ENCODE measurements around the gene ZNF669.

The ZNF669 gene

GRCh38 chr1:247113733-247114271 is 9.6 kb upstream of the ZNF669 start:
- POLR2A ChIA-PET: interaction anchor here (0.6 kb wide), 1 partner anchor 107 kb away, joined by 9 read pairs; no protein-coding TSS in a partner anchor
- H3K4me1 ChIP-seq (ENCODE audit: control insufficient read depth, insufficient read depth, low read length): no peaks in the 10 kb centered on the region
- TF ChIP-seq, protein P1, sequence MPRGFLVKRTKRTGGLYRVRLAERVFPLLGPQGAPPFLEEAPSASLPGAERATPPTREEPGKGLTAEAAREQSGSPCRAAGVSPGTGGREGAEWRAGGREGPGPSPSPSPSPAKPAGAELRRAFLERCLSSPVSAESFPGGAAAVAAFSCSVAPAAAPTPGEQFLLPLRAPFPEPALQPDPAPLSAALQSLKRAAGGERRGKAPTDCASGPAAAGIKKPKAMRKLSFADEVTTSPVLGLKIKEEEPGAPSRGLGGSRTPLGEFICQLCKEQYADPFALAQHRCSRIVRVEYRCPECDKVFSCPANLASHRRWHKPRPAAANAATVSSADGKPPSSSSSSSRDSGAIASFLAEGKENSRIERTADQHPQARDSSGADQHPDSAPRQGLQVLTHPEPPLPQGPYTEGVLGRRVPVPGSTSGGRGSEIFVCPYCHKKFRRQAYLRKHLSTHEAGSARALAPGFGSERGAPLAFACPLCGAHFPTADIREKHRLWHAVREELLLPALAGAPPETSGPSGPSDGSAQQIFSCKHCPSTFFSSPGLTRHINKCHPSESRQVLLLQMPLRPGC (tag by site-specific recombination; IDR thresholded peaks at IDR 0.05): no peak
- no peak for TF ChIP-seq KLF8 (tag by site-specific recombination; IDR thresholded peaks at IDR 0.05)
- no peak for TF ChIP-seq ZNF544 (tag by site-specific recombination; IDR thresholded peaks at IDR 0.05)
- no peak for TF ChIP-seq ZFP41 (tag by site-specific recombination; IDR thresholded peaks at IDR 0.05; ENCODE audit: borderline replicate concordance)
- no peak for TF ChIP-seq KLF7 (tag by site-specific recombination; IDR thresholded peaks at IDR 0.05; ENCODE audit: borderline replicate concordance)
- no peak for TF ChIP-seq ZSCAN4 (tag by site-specific recombination; IDR thresholded peaks at IDR 0.05)
- TF ChIP-seq, protein P2, sequence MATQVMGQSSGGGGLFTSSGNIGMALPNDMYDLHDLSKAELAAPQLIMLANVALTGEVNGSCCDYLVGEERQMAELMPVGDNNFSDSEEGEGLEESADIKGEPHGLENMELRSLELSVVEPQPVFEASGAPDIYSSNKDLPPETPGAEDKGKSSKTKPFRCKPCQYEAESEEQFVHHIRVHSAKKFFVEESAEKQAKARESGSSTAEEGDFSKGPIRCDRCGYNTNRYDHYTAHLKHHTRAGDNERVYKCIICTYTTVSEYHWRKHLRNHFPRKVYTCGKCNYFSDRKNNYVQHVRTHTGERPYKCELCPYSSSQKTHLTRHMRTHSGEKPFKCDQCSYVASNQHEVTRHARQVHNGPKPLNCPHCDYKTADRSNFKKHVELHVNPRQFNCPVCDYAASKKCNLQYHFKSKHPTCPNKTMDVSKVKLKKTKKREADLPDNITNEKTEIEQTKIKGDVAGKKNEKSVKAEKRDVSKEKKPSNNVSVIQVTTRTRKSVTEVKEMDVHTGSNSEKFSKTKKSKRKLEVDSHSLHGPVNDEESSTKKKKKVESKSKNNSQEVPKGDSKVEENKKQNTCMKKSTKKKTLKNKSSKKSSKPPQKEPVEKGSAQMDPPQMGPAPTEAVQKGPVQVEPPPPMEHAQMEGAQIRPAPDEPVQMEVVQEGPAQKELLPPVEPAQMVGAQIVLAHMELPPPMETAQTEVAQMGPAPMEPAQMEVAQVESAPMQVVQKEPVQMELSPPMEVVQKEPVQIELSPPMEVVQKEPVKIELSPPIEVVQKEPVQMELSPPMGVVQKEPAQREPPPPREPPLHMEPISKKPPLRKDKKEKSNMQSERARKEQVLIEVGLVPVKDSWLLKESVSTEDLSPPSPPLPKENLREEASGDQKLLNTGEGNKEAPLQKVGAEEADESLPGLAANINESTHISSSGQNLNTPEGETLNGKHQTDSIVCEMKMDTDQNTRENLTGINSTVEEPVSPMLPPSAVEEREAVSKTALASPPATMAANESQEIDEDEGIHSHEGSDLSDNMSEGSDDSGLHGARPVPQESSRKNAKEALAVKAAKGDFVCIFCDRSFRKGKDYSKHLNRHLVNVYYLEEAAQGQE (tag by site-specific recombination; IDR thresholded peaks at IDR 0.05): no peak
- TF ChIP-seq ZFP37 (tag by site-specific recombination; IDR thresholded peaks at IDR 0.05): no peak
- no peak overlapping the region for H3K4me3 ChIP-seq (ENCODE audit: low read depth, low read length)
- no peak overlapping the region for H3K27ac ChIP-seq (ENCODE audit: extremely low read depth, low read depth, low read length)
- no peaks in the 10 kb centered on the region for H3K36me3 ChIP-seq (ENCODE audit: control insufficient read depth in 2 of 2, insufficient read depth in 1 of 2, low read length in 2 of 2)
- H3K9me3 ChIP-seq (ENCODE audit: control insufficient read depth, insufficient read depth, low read depth, low read length): no peaks in the 10 kb centered on the region
- CTCF ChIA-PET: no interaction called here

- Histone ChIP-seq H3K9me3 (ENCODE audit: control insufficient read depth, insufficient read depth, low read depth, low read length) (no peaks in the 10 kb centered on the region), H3K27ac (ENCODE audit: extremely low read depth, low read depth, low read length) (no peak overlapping the region), H3K36me3 (ENCODE audit: control insufficient read depth in 2 of 2, insufficient read depth in 1 of 2, low read length in 2 of 2) (no peaks in the 10 kb centered on the region), H3K4me1 (ENCODE audit: control insufficient read depth, insufficient read depth, low read length) (no peaks in the 10 kb centered on the region), H3K4me3 (ENCODE audit: low read depth, low read length) (no peak overlapping the region)
- no peak for TF ChIP-seq ELK4 (IDR thresholded peaks at IDR 0.05; ENCODE audit: borderline replicate concordance, low read depth, low read length)
- no peak for TF ChIP-seq REPIN1 (tag by site-specific recombination; IDR thresholded peaks at IDR 0.05; ENCODE audit: low read depth)
- no peak for TF ChIP-seq KLF7 (tag by site-specific recombination; IDR thresholded peaks at IDR 0.05; ENCODE audit: borderline replicate concordance)
- TF ChIP-seq ZNF639 (tag by site-specific recombination; IDR thresholded peaks at IDR 0.05): no peak
- no peak for TF ChIP-seq ZNF664 (tag by site-specific recombination; IDR thresholded peaks at IDR 0.05)
- TF ChIP-seq, protein P3, sequence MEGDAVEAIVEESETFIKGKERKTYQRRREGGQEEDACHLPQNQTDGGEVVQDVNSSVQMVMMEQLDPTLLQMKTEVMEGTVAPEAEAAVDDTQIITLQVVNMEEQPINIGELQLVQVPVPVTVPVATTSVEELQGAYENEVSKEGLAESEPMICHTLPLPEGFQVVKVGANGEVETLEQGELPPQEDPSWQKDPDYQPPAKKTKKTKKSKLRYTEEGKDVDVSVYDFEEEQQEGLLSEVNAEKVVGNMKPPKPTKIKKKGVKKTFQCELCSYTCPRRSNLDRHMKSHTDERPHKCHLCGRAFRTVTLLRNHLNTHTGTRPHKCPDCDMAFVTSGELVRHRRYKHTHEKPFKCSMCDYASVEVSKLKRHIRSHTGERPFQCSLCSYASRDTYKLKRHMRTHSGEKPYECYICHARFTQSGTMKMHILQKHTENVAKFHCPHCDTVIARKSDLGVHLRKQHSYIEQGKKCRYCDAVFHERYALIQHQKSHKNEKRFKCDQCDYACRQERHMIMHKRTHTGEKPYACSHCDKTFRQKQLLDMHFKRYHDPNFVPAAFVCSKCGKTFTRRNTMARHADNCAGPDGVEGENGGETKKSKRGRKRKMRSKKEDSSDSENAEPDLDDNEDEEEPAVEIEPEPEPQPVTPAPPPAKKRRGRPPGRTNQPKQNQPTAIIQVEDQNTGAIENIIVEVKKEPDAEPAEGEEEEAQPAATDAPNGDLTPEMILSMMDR (tag by site-specific recombination; IDR thresholded peaks at IDR 0.05): no peak
- TF ChIP-seq MZF1 (tag by site-specific recombination; IDR thresholded peaks at IDR 0.05; ENCODE audit: borderline replicate concordance): no peak
- TF ChIP-seq ZNF175 (tag by site-specific recombination; IDR thresholded peaks at IDR 0.05): no peak
- TF ChIP-seq ZSCAN4 (tag by site-specific recombination; IDR thresholded peaks at IDR 0.05): no peak
- TF ChIP-seq, protein P4, sequence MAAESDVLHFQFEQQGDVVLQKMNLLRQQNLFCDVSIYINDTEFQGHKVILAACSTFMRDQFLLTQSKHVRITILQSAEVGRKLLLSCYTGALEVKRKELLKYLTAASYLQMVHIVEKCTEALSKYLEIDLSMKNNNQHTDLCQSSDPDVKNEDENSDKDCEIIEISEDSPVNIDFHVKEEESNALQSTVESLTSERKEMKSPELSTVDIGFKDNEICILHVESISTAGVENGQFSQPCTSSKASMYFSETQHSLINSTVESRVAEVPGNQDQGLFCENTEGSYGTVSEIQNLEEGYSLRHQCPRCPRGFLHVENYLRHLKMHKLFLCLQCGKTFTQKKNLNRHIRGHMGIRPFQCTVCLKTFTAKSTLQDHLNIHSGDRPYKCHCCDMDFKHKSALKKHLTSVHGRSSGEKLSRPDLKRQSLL (tag by site-specific recombination; IDR thresholded peaks at IDR 0.05): no peak
- no peak for TF ChIP-seq SCRT2 (tag by site-specific recombination; IDR thresholded peaks at IDR 0.05)
- no peak for TF ChIP-seq SETDB1 (IDR thresholded peaks at IDR 0.05; ENCODE audit: insufficient read length, low read length)
- ChIA-PET POLR2A (no interaction called here), CTCF (no interaction called here)
Measured at GRCh38 chr1:247113094-247113497, 8.9 kb upstream of the ZNF669 start.
